SJSA1 (cell line): ENCODE results near the gene FNDC1. TPM values are rescaled to one million over a fixed set of nuclear protein-coding genes. Genes with fewer than 3 reads are reported as not detected.

Experiments used
- DNase-seq, 2 experiments: peaks; one replicate each; pipeline ENCODE4 v3.0.0-alpha.2; 2015 to 2020; ENCODE audit warnings: low spot score in 2 of 2, low read depth in 1 of 2
- H3K27ac ChIP-seq: fragments of 250-450 bp; sonication (Bioruptor Pico); 2 replicates; pipeline ENCODE4 v1.5.1; 2020; ENCODE audit warnings: mild to moderate bottlenecking, moderate library complexity
- H3K27me3 ChIP-seq: fragments of 250-450 bp; sonication (Bioruptor Pico); replicated peaks from 2 replicates; pipeline ENCODE4 v1.5.1; 2020; ENCODE audit warnings: mild to moderate bottlenecking, moderate library complexity
- H3K36me3 ChIP-seq: fragments of 250-450 bp; sonication (Bioruptor Pico); 2 replicates; pipeline ENCODE4 v1.5.1; 2020; ENCODE audit warnings: mild to moderate bottlenecking
- H3K4me1 ChIP-seq: fragments of 250-450 bp; sonication (Bioruptor Pico); replicated peaks from 2 replicates; pipeline ENCODE4 v1.6.1; 2021; ENCODE audit warnings: mild to moderate bottlenecking
- H3K4me3 ChIP-seq: fragments of 250-450 bp; sonication (Bioruptor Pico); 2 replicates; pipeline ENCODE4 v1.5.1; 2020; ENCODE audit warnings: mild to moderate bottlenecking
- H3K9me3 ChIP-seq: fragments of 250-450 bp; sonication (Bioruptor Pico); replicated peaks from 2 replicates; pipeline ENCODE4 v1.5.1; 2020; ENCODE audit warnings: mild to moderate bottlenecking
- total RNA-seq: library from RNA; depleted of rRNA; stranded (reverse); fragments of >200 nt; shearing (Covaris generic); gene quantifications from 2 replicates; pipeline ENCODE4 v1.2.3, GENCODE V29; 2014

FNDC1 gene
- total RNA-seq, 1 experiment from 2014 or later: 4.9 TPM

DNA sequence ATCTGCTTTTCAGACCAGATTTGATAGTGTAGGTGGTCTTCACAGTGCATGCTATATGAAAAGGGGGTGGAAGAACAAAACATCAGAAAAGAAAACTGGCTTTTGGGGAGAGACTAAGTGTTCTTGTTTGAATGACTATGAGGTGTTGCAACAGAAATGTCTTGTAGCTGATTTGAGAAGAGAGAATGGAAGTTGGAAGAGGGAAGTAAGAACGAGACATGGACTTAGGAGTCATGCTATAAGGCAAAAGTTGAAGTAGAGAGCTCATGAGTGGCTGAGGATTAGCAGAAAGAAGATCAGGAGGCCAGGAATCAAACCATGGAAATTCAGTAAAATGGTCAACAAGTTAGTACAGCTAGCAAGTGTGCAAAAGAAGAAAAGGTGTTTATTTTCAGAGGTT lies 32.1 kb downstream of the FNDC1 start:
- no peak for DNase-seq
- Histone ChIP-seq H3K9me3 (no peaks in the 10 kb centered on the region), H3K27ac (no peak overlapping the region), H3K4me3 (no peak overlapping the region), H3K36me3 (peaks cover 3% of the 10 kb centered on the region; the same call in 1 of the 2 replicates), H3K4me1 (peaks cover 53% of the 10 kb centered on the region), H3K27me3 (no peaks in the 10 kb centered on the region)

- no peaks in the 10 kb centered on the region for H3K9me3 ChIP-seq
- H3K27me3 ChIP-seq: no peaks in the 10 kb centered on the region
- peak overlapping the region; percentile 78 for H3K27ac ChIP-seq
- H3K4me3 ChIP-seq: no peak overlapping the region
- peak; percentile 76 to 79 for DNase-seq
- H3K36me3 ChIP-seq: peaks cover 3% of the 10 kb centered on the region; the same call in 1 of the 2 replicates
- peaks cover 31% of the 10 kb centered on the region for H3K4me1 ChIP-seq
Measured at GRCh38 chr6:159203304-159204005, 34.3 kb downstream of the FNDC1 start.

DNA sequence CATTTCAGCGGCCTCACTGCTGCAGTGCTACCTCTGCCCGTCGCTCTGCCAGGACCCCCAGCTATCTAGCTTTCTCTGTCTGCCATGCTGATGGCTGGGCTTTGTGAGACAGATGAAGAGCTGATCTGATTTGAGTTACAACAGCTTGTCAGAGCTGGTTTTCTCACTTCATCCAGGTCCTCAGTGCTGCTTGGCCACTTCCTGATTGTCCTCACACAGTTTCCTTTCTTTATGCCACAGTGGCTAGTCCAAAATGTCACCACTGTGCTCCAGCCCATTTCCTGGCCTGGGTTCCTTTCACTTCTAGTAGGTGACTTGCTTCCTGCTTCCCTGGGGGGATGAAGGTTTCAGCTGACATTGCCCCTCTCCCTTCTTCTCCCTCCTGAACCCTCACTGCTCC lies 35.4 kb downstream of the FNDC1 start:
- Histone ChIP-seq H3K36me3 (peaks cover 3% of the 10 kb centered on the region; the same call in 1 of the 2 replicates), H3K4me1 (peaks cover 26% of the 10 kb centered on the region), H3K4me3 (no peak overlapping the region), H3K9me3 (no peaks in the 10 kb centered on the region), H3K27me3 (no peaks in the 10 kb centered on the region), H3K27ac (no peak overlapping the region)
- no peak for DNase-seq

DNA sequence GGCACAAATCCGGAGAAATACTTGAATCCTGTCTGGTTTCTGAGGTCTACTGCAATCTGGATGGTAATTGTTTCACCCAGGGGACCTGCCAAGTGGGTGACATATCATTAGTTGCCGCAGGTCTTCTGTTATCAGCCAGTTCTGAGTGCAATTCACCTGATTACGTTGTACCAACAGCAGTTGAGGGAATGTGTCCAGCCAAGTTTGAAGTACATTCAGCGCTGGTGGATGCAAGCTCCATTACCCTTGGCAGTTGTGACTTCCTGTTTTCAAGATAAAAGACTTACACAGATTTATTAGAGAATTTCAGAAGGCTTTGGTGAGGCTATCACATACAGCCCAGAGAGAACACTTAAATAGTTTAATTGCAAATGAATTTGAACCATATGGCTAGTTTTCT lies 42.8 kb downstream of the FNDC1 start:
- no peaks in the 10 kb centered on the region for H3K9me3 ChIP-seq
- H3K27ac ChIP-seq: peak overlapping the region; percentile 41
- H3K4me1 ChIP-seq: peaks cover 21% of the 10 kb centered on the region
- H3K36me3 ChIP-seq: no peaks in the 10 kb centered on the region
- no peaks in the 10 kb centered on the region for H3K27me3 ChIP-seq
- no peak for DNase-seq
- no peak overlapping the region for H3K4me3 ChIP-seq

- Histone ChIP-seq H3K36me3 (no peaks in the 10 kb centered on the region), H3K4me3 (no peak overlapping the region), H3K27ac (peak overlapping the region; percentile 41), H3K27me3 (no peaks in the 10 kb centered on the region), H3K4me1 (peaks cover 26% of the 10 kb centered on the region), H3K9me3 (no peaks in the 10 kb centered on the region)
- DNase-seq: peak in 1 of 2 experiments; percentile 52
Measured at GRCh38 chr6:159212525-159213280, 43.5 kb downstream of the FNDC1 start.

DNA sequence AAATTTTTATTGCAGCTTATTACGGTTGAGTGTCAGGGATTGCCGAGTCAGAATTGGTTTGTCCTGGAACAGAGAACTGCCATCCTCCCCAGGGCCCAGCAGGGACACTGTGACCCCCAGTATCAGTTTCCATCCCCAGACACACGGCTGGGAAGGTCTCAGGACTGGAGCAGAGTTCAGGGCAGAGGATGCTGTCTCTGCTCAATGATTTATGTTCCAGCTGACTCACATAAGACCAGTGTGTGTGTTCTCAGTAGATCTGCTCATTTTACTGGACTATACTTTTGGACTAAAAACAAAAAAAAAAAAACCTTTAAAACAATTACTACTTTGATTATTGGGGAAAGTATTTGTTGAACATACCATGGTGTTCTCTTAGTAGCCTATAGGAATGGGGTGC lies 44.2 kb downstream of the FNDC1 start:
- Histone ChIP-seq H3K4me3 (no peak overlapping the region), H3K36me3 (no peaks in the 10 kb centered on the region), H3K27me3 (no peaks in the 10 kb centered on the region), H3K27ac (no peak overlapping the region), H3K4me1 (peaks cover 27% of the 10 kb centered on the region), H3K9me3 (no peaks in the 10 kb centered on the region)
- no peak for DNase-seq

- Histone ChIP-seq H3K4me3 (no peak overlapping the region), H3K36me3 (no peaks in the 10 kb centered on the region), H3K27ac (no peak overlapping the region), H3K9me3 (no peaks in the 10 kb centered on the region), H3K27me3 (no peaks in the 10 kb centered on the region), H3K4me1 (peaks cover 27% of the 10 kb centered on the region)
- no peak for DNase-seq
Measured at GRCh38 chr6:159214281-159214680, 45.1 kb downstream of the FNDC1 start.

- peaks cover 27% of the 10 kb centered on the region for H3K4me1 ChIP-seq
- H3K36me3 ChIP-seq: no peaks in the 10 kb centered on the region
- no peaks in the 10 kb centered on the region for H3K9me3 ChIP-seq
- peak; percentile 52 to 80 for DNase-seq
- no peak overlapping the region for H3K4me3 ChIP-seq
- no peak overlapping the region for H3K27ac ChIP-seq
- no peaks in the 10 kb centered on the region for H3K27me3 ChIP-seq
Measured at GRCh38 chr6:159217595-159218275, 48.5 kb downstream of the FNDC1 start.

DNA sequence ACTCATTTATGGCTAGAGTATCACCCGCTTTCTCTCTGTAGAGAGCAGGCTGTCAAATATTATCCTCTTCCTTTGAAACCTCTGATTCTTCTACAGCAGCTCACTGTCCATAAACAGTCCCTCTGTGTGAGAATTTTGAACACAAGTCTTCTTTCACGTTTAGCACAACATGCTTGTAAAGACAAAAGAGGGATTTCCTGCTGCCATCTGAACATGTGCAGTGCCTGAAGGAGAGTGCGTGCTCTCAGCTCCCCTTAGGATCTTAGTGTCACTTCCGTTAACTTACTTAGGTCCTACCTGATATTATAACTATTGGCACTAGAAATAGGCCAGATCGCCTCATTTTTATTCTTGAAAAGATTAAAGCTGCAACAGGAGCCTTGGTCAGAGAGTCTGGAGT lies 50.9 kb downstream of the FNDC1 start:
- Histone ChIP-seq H3K36me3 (no peaks in the 10 kb centered on the region), H3K27ac (no peak overlapping the region), H3K4me3 (no peak overlapping the region), H3K9me3 (no peaks in the 10 kb centered on the region), H3K4me1 (peaks cover 14% of the 10 kb centered on the region), H3K27me3 (no peaks in the 10 kb centered on the region)
- no peak for DNase-seq

GRCh38 chr6:159221486-159222170 lies 52.4 kb downstream of the FNDC1 start:
- no peak overlapping the region for H3K27ac ChIP-seq
- no peak overlapping the region for H3K4me3 ChIP-seq
- H3K4me1 ChIP-seq: peaks cover 14% of the 10 kb centered on the region
- H3K36me3 ChIP-seq: peaks cover 5% of the 10 kb centered on the region; the same call in 1 of the 2 replicates
- H3K27me3 ChIP-seq: no peaks in the 10 kb centered on the region
- DNase-seq: no peak
- H3K9me3 ChIP-seq: no peaks in the 10 kb centered on the region

DNA sequence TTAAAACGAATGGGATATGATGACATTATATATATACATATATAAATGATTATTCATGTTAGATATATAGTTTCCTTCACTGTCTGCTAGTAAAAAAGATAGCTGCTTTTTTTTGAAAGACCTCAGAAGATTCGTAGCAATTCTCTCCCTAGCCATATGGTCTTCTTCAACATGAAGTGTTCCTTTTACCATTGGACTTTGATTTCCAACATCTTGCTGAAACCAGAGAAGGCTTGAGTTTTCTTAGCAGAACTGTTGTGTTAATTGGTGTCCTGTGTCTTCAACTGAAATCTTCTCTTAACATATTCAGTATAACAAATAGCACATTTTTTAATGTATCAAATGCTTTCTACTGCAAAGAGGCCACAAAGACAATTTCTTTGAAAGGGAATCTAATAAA lies 55.3 kb downstream of the FNDC1 start:
- Histone ChIP-seq H3K4me1 (0 out of 2 replicates have a peak, but pooled peaks cover 8% of the 10 kb centered on the region), H3K4me3 (no peak overlapping the region), H3K36me3 (peaks cover 5% of the 10 kb centered on the region), H3K9me3 (no peaks in the 10 kb centered on the region), H3K27ac (no peak overlapping the region), H3K27me3 (no peaks in the 10 kb centered on the region)
- no peak for DNase-seq

GRCh38 chr6:159229651-159230051 lies 60.5 kb downstream of the FNDC1 start:
- Histone ChIP-seq H3K27ac (no peak overlapping the region), H3K4me1 (no peaks in the 10 kb centered on the region), H3K4me3 (no peak overlapping the region), H3K36me3 (peaks cover 13% of the 10 kb centered on the region), H3K9me3 (no peaks in the 10 kb centered on the region), H3K27me3 (no peaks in the 10 kb centered on the region)
- no peak for DNase-seq

- Histone ChIP-seq H3K4me1 (peaks cover 18% of the 10 kb centered on the region), H3K4me3 (no peak overlapping the region), H3K36me3 (peaks cover 8% of the 10 kb centered on the region), H3K27me3 (no peaks in the 10 kb centered on the region), H3K27ac (no peak overlapping the region), H3K9me3 (no peaks in the 10 kb centered on the region)
- DNase-seq: no peak
Measured at GRCh38 chr6:159232106-159232645, 63.0 kb downstream of the FNDC1 start.
